COLO829 (cell line): ENCODE results near the gene CD7.

Experiments
- DNase-seq: peaks from one replicate; pipeline ENCODE4 v3.0.0; 2012; ENCODE audit warnings: low spot score

CD7 gene

DNA sequence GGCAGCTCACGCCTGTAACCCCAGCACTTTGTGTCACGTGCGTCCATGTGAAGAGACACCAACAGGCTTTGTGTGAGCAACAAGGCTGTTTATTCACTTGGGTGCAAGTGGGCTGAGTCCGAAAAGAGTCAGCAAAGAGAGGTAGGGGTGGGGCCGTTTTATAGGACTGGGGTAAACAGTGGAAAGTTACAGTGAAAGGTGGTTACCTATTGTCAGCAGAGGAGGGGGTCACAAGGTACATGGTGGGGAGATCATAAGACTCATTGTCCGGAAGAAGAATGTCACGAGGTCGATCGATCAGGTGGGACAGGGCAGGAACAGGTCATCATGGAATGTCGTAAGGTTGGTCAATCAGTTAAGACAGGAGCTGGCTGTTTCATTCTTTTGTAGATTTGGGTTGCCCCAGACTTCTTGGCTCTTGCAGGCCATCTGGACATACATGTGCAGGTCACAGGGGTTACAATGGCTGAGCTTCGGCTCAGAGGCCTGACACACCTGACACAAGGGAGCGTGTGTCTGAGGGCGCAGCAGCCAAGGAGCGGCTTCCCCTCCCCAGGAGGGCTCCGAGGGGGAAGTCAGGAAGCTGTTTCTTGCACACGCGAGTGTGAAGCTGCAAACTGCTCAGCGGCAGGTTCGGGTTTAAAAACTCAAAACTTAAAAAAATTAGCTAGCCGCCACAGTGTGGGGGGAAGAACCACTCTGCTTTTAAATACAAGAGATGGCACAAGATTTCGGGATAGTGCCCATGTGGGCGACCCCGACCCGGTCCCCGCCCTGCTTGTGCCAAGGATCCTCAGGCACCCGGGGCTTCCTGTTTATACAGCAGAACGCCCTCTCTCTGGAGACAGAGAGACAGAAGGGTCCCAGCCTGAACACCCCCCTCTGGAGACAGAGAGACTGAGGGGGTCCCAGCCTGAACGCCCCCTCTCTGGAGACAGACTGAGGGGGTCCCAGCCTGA is 29.2 kb upstream of the CD7 start:
- no peak for DNase-seq

DNA sequence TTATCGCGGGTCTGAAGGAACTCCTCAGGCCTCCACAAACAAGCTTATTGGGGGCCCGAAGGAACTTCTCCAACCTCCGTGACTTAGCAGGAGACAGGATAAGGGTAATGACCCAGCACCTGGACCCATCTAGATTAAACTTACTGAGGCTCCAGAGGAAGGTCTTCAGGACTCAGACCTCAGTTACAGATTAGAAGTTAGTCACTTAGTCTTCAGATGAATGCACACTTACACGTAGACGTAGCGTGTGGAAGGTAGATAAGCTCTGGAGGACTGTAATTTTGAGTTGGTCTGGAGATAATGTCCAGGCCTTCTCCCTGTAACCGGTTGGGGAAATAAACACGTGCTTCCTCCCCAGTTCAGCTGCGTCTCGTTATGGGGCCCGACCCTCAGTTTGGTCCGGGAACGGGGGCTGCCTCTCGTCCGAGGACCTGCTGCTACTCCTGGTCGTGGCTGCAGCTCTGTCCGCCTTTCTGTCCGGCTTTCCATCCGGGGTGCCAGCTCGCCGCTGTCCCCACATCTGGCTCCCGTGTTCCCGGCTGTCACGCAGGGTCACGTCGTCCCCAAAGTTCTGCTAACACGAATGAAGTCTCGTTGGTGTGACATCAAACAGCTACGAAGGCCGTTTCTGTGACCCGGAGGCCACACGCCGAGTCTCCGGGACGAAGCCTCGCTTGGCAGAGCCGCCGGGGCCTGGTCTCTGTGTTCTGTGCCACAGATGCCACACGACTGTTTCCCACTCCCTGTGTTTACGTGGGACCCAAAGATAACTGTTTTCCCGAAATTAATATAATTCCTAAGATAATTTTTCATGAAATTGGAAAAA is 28.0 kb upstream of the CD7 start:
- no peak for DNase-seq

DNA sequence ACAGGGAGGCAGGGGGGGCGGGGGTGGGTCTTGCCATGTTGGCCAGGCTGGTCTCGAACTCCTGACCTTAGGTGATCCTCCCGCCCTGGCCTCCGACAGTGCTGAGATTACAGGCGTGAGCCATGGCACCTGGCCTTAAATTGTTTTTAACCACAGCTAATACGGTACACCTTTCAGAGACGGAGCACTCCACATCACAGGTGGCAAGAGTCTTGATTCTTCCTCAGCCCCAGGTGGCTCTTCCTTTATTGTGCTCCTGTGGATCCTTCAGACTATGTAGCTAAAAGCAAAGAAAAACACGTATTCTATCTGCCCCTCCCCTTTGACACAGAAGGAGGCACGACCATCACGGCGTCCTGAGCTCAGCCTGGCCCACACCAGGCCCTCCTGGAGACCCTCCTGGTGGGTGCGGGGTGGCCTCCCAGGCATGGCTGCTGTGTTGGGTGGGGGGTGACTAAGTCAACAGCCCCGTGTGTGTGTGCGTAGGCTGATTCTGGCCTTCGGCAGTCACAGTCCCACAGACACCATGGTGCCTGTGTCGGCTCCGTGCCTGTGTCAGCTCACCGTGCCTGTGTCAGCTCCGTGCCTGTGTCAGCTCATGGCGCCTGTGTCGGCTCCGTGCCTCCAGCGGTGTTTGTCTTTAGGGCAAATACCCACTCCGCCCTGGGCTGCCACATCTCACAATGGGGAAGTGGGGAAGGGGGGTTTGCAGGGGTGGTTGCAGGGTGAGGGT is 26.9 kb upstream of the CD7 start:
- no peak for DNase-seq

DNA sequence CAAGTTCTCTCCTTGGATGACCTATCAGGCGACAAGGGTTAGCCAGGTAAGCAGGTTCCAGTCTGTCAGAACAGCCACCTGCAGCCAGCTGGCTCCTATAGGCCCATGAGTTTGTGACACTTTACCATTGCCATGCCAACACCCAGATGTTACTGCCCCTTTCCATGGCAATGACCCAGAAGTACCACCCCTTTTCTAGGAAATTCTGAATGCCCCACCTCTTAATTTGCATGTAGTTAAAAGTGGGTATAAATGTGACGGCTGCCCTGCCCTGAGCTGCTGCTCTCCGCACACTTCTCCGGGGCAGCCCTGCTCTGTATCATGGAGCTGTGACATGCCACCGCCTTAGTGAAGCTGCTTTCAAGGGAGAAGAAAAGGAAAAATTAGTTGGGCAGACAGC is 26.2 kb upstream of the CD7 start:
- DNase-seq: no peak

DNA sequence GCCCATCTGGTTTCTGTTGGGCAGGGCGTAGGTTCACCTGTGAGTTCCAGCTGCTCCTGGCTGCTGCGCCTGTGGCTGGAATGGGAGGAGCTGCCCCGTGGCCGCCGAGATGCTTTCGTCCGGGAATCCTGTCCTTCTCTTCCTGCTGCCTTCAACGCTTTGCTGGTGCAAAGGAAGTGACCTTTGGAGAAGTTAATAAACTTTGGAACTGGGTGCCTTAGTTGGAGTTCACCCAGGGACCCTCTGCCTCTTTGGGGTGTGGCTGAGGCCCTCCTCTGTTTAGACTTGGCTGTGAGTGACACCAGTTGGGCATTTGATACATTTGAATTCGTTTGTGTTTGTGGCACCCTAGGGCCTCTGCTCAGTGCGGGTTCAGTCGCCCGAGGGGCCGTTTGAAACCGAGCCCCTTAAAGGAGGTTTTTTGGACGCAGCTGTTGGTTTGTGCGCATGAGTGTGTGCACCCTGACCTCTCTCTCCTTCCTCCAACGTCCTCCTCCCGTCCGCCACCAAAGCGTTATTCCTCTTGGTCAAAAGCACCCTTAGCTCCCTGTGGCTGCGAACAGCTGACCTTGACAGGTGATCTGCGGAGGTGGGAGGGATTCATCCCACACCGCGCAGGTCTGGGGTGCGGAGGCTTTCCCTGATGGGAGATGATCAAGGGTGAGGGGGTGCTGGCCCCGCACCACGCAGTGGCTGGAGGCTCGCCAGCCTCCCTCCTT is 25.1 kb upstream of the CD7 start:
- no peak for DNase-seq

DNA sequence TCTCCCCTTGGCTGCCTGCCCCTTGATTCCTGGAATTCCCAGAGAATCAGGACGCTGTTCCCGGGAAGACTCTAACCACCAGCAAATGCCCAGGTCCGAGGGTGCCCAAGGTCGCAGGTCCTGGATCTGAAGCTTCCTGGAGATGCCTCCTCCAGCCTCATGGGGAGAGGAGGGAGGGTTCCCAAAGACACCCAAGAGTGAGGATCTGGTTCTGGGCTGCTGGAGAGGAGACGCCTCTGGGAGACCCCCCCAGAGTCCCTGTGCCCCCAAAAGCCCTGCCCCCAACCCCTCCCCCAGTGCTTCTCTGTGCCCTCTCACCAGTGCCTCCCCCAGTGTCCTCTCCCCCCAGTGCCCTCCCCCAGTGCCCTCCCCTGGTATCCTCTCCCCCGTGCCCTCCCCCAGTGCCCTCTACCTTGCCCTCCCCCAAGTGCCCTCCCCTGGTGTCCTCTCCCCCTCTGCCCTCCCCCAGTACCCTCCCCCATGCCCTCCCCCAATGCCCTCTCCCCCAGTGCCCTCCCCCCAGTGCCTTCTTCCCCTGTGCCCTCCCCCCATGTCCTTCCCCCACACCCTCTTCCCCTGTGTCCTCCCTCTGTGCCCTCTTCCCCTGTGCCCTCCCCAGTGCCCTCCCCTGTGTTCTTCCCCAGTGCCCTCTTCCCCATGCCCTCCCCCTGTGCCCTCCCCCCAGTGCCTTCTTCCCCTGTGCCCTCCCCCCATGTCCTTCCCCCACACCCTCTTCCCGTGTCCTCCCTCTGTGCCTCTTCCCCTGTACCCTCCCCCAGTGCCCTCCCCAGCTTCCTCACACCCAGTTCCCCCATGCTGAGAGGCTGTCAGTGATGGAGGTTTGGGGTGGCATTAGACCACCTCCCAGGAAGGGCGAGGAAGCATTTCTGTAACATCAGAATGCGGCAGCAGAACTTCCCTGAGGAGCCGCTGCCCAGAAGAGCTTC is 22.5 kb upstream of the CD7 start:
- no peak for DNase-seq

DNA sequence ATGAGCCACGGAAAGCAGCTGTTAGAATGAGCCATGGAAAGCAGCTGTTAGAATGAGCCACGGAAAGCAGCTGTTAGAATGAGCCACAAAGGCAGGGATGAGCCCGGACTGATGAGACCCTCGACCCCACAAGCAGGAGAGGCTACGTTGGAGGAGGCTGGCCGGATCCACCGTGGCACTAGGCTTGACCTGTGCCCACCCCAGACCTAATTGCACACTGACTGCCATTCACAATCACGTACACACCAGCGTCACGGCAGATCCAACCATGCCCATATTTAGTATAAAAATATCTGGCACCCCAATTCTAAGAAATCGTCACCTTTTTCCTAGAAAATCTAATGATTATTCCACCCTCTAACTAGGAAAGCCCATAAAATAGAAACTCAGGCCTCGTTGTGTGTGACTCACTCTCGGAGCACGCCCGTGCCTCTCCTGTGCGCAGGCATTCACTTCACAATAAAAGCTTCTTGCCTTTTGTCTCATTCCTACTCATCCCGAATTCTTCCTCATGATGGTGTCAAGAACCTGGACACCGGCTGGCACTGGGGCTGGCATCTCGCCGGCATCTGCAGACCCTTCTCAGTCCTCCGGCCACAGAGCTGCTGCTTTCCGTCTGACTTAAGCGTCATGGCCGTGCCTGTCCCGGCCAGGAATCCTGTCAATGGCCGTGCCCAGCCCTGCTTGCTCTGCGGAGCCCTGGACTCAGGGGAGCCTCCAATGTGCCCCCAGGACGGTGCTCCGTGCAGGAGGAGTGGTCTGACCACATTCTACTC is 21.6 kb upstream of the CD7 start:
- DNase-seq: peak; percentile 88

DNA sequence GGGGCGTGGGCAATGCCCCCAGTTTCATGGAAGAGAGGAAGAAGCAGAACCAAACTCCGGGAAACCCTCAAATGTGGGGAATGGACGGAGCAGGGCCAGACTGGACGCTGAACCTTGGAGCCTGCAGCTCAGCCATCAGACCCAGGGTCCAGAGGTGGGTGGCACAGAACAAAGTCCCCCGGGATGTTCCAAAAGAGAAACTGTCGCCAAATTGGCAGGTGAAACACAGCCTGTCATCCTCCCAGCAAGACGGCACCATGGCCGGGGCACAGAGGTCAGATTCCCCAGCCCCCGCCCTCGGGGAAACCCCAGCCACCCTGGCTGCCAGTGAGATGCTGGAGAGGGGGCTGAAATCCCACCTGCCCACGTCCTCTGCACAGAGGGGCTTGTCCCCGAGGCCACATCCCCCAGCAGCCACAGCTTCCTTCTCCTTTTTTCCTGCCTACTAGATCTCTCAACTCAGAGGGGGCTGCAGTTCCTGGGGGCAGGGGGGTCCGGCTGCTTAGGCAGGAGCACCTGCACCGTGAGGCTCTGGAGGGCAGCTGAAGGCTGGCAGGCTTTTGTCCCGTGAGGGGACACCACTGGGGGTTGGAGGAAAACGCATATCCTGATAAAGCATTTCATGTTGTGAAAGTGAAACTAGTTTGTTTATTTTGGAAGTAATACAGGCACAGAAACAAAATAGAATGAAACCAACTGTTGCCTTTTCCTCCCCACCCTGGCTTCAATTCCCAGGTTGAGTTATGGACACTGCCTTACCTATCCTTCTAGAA is 17.4 kb upstream of the CD7 start:
- no peak for DNase-seq

DNA sequence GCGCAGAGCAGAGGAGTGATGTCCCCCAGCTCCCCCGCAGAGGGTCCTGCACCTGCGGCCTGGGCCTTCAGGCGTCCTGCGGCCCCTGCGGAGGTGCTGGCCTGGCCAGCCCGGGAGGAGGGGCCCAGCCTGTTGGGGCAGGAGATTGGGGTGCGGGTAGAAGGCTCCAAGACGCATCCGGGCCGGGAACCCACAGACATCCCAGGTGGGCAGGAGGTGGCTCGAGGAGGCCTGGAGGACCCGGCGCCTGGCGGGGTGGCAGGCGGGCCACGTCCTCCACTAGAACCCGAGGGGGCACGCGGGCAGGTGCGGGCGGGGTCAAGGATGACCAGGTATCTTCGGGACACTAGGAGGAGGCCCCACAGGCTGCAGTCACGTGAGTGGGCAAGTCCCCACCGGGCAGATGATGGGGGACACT is 16.8 kb upstream of the CD7 start:
- no peak for DNase-seq

DNA sequence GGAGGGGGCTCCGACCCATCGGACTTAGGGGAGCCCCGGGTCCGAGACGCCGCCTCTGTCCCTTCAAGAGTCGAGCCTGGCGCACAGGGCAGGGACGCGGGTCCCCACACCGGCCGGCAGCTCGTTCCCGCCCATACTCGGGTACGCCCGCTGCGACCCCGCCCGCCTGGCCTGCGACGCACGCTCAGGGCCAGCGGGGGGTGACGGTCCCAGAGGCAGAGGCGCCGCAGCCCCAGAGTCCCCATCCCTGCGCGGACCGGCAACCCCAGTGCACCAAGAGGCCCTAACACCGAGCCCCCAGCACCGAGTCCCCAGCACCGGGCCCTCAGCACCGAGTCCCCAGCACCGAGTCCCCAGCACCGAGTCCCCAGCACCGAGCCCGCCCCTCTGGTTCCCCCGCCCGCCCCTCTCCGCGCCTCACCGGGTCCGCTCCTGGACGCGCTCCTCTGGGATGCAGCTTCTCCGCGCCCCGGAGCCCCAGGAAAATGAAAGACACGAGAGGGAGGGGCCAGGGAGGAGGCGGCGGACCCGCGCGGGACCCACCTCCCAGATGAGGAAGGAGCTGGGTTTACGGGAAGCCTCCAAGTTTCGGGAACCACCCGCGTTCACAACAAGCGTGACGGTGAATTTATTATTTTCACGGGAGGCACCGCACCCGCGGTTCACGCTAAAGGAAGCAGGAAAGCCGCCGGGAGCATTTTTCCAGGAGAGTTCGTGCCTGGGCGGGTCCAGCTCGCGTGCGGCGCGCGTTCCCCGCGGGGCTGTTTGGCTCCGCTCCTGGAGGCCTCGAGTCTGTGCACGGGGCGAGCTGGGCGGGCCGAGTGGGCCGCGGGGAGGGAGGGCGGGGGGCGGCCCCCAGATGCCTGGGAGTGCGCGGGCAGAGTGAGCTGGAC is 16.1 kb upstream of the CD7 start, which contains the start of gene SECTM1:
TSS of gene SECTM1 (minus strand) at position 488 of the 893 bp plus-strand sequence. CDS start 6,526 bp downstream, outside the sequence.
- DNase-seq: no peak

DNA sequence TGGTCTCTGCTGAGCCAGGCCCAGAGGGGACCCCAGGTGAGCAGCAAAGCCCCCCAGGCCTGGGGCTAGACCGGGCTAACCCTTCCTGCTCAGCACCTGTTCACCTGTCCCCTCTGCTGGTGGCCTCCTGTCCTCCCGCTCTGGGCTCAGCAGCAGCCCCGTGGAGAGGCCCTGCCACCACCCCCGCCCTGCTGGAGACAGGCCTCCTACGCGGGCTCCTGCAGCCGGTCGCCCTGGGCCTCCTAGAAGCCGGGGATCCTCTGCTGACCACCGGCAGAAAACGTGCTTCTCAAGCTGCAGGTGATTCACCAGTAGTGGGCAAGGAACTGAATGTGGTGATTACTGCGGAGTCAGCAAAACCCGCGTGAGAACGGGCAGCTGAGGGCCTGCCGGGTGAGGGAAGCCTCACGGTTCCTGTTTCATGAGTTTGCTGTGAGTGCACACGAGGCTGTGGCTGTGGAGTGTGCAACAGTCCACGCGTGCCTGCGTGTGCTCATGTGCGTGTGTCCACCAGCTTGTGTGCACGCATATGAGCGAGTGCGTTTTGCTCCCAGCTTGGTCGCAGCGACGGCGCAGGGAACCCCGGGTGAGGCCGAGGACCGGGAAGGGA is 15.4 kb upstream of the CD7 start:
- DNase-seq: no peak

DNA sequence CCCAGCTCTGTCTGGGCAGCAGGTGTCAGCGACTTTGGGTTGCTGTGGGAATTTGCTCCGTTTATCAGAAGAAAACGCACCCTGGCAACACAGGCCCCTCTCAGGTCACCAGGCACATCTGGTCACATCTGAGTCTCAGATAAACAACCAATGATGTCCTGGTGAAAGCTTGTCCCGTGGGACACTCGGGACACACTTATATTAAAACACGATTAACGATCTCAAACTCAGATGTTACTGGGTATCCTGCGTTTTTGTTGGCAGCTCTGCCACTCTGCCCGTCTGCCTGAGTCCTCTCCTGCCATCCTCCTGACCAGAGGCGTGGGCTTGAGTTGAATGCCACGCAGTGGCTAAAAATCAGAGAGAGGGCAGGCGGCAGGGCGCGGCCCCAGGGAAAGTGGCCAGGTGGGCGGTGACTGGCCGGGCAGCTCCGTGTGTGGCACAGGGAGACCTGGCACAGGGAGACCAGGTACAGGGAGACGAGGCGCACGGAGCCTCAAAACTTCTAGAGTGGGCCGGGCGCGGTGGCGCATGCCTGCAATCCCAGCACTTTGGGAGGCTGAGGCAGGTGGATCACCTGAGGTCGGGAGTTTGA is 14.0 kb upstream of the CD7 start:
- DNase-seq: no peak

DNA sequence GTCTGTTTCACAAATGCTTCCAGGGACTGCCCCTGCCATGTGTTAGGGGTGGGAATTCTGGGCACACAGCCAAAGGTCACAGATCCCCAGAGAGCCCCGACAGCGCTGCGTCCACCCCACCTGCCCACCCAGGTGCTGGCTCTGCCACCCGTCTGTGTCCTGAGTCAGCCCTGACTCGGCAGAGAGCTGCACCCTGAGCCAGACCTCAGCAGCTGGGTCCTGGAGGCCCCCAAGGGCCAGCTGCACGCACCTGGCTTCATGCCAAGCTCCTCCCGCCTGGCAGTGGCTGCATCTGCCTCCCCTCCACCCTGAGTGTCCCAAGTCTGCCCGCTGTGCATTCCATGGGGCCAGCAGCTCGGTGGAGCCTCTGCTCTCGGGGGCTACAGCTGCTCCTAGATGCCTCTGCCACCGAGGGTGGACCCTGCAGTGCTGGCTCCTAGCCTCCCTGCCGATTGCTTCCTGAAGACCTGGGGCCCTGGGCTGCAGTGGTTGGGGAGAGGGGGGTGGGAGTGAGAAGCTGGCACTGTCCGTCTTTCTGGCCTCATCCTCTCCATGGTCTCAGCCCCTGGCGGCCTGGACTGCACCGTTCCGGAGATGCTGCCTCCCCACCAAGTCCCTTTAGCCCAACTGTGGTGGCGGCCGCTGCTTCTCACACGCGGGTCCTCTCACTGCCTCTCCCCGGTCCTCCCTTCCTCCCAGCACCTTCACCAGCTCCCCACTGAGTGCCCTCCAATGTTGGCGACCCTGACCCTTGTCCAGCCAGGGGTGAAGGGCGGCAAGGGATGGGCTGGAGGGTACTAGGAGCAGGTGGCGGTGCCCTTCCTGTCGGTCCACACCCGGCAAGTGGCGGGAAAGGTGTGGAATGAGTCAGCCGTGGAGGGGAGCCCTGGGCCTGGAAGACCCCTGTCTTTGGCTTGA is 13.2 kb upstream of the CD7 start:
- DNase-seq: no peak

DNA sequence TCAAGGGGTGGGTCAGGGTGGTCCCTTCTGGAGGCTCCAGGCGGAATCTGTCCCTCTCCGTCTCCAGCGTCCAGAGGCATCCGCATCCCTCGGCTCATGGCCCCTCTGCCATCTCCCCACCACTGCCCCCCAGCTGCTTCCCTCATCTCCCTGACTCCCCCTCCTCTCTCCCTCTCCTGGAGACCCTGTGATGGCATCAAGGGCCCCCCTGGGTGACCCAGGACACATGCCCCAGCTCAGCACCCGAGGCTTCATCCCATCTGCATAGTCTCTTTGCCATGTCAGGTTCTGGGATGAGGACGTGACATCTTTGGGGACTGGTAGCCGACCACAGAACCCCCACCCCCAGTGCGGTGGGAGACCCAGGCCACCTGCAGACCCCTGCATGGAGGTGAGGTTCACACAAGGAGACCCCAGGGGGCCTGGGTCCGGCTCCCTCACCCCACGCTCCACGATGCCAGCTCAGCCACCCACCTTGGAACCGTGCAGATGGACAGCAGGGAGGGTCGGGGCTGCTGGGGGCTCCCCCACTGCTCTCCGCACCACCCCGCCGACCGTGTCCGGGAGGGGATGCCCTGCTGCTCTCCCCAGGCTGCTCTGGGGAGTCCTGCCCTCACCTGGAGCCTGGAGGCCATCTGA is 12.4 kb upstream of the CD7 start:
- no peak for DNase-seq

DNA sequence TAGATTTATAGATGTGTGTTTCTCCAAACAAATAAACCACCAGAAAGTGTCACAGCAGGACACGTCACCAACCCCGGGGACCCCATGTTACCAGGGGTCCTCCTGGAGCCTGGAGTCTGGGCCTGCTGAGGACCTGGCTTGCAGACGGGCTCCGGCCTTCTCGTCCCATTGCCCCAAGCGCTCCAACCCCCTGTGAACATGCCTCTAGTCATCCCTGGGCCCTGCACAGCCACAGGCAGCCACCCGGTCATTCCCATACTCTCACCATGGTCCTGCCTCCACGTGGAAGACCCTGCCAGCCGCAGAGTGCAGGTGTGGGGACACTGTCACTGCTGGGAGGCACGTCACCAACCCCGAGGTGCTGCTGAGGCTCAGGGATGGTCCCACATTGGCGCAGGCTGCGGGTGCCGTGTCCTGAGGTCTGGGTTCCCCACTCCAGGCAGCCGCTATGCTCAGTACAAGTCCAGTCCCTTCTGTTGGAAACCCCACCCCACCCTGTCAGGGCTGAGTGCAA is 11.6 kb upstream of the CD7 start:
- DNase-seq: no peak
